ENCODE data around the gene SLC36A3. TPM values are rescaled to one million over a fixed set of nuclear protein-coding genes. Genes with fewer than 3 reads are reported as not detected.

The SLC36A3 gene
- total RNA-seq, 1 donor from 2014 or later: not detected

- Mint-ChIP-seq H3K9me3 (ENCODE audit: low read depth) (no peaks in the 10 kb centered on the region), H3K27me3 (no peaks in the 10 kb centered on the region), H3K36me3 (ENCODE audit: insufficient read depth) (no peaks in the 10 kb centered on the region), H3K27ac (no peak overlapping the region), H3K4me1 (ENCODE audit: low read depth) (no peaks in the 10 kb centered on the region), H3K4me3 (ENCODE audit: low read depth) (no peak overlapping the region)
- TF ChIP-seq CTCF (IDR thresholded peaks at IDR 0.05; ENCODE audit: unreplicated experiment): no peak
- DNase-seq (ENCODE audit: low spot score, unreplicated experiment): no peak
Measured at GRCh38 chr5:151328734-151329133, 25.2 kb upstream of the SLC36A3 start.

- H3K9me3 Mint-ChIP-seq (ENCODE audit: low read depth): no peaks in the 10 kb centered on the region
- H3K27ac Mint-ChIP-seq: no peak overlapping the region
- no peak overlapping the region for H3K4me3 Mint-ChIP-seq (ENCODE audit: low read depth)
- H3K27me3 Mint-ChIP-seq: no peaks in the 10 kb centered on the region
- no peaks in the 10 kb centered on the region for H3K4me1 Mint-ChIP-seq (ENCODE audit: low read depth)
- H3K36me3 Mint-ChIP-seq (ENCODE audit: insufficient read depth): no peaks in the 10 kb centered on the region
- DNase-seq (ENCODE audit: low spot score, unreplicated experiment): no peak
- no peak for TF ChIP-seq CTCF (IDR thresholded peaks at IDR 0.05; ENCODE audit: unreplicated experiment)
Measured at GRCh38 chr5:151327585-151327984, 24.0 kb upstream of the SLC36A3 start.

- Mint-ChIP-seq H3K27me3 (no peaks in the 10 kb centered on the region), H3K27ac (no peak overlapping the region), H3K4me3 (ENCODE audit: low read depth) (no peak overlapping the region), H3K4me1 (ENCODE audit: low read depth) (no peaks in the 10 kb centered on the region), H3K9me3 (ENCODE audit: low read depth) (no peaks in the 10 kb centered on the region), H3K36me3 (ENCODE audit: insufficient read depth) (no peaks in the 10 kb centered on the region)
- DNase-seq (ENCODE audit: low spot score, unreplicated experiment): no peak
- TF ChIP-seq CTCF (IDR thresholded peaks at IDR 0.05; ENCODE audit: unreplicated experiment): no peak
Measured at GRCh38 chr5:151326266-151326665, 22.7 kb upstream of the SLC36A3 start.

GRCh38 chr5:151320481-151320880, 16.9 kb upstream of the SLC36A3 start:
- no peaks in the 10 kb centered on the region for H3K9me3 Mint-ChIP-seq (ENCODE audit: low read depth)
- no peaks in the 10 kb centered on the region for H3K36me3 Mint-ChIP-seq (ENCODE audit: insufficient read depth)
- DNase-seq (ENCODE audit: low spot score, unreplicated experiment): no peak
- H3K27me3 Mint-ChIP-seq: no peaks in the 10 kb centered on the region
- H3K27ac Mint-ChIP-seq: no peak overlapping the region
- no peaks in the 10 kb centered on the region for H3K4me1 Mint-ChIP-seq (ENCODE audit: low read depth)
- TF ChIP-seq CTCF (IDR thresholded peaks at IDR 0.05; ENCODE audit: unreplicated experiment): no peak
- H3K4me3 Mint-ChIP-seq (ENCODE audit: low read depth): no peak overlapping the region

GRCh38 chr5:151318850-151319732, 15.5 kb upstream of the SLC36A3 start:
- Mint-ChIP-seq H3K36me3 (ENCODE audit: insufficient read depth) (no peaks in the 10 kb centered on the region), H3K4me3 (ENCODE audit: low read depth) (no peak overlapping the region), H3K4me1 (ENCODE audit: low read depth) (no peaks in the 10 kb centered on the region), H3K27ac (no peak overlapping the region), H3K27me3 (no peaks in the 10 kb centered on the region), H3K9me3 (ENCODE audit: low read depth) (no peaks in the 10 kb centered on the region)
- TF ChIP-seq CTCF (IDR thresholded peaks at IDR 0.05; ENCODE audit: unreplicated experiment): no peak
- DNase-seq (ENCODE audit: low spot score, unreplicated experiment): no peak

Measured in progenitor cell of endocrine pancreas (in vitro differentiated cells).